Muscle of leg (tissue), 11 donors: Measurements from ENCODE around the gene SPATS2. TPM values are rescaled to one million over a fixed set of nuclear protein-coding genes. Genes with fewer than 3 reads are reported as not detected.

Experiments used
- DNase-seq: peaks from one replicate; pipeline ENCODE4 v3.0.0; 2013
- H3K27ac ChIP-seq: one replicate; pipeline ENCODE4 v1.5.1; 2013; ENCODE audit warnings: mild to moderate bottlenecking, low read length, control low read depth
- H3K27me3 ChIP-seq: one replicate; pipeline ENCODE4 v1.6.1; 2013; ENCODE audit warnings: low read length; ENCODE audit not compliant: control insufficient read depth, insufficient read depth
- H3K36me3 ChIP-seq: one replicate; pipeline ENCODE4 v1.6.1; 2013; ENCODE audit warnings: low read length; ENCODE audit not compliant: control insufficient read depth, insufficient read depth
- H3K4me1 ChIP-seq: one replicate; pipeline ENCODE4 v1.6.1; 2013; ENCODE audit warnings: low read length; ENCODE audit not compliant: control insufficient read depth, insufficient read depth
- H3K4me3 ChIP-seq: one replicate; pipeline ENCODE4 v1.5.1; 2013; ENCODE audit warnings: low read length, control low read depth
- H3K9me3 ChIP-seq: replicated peaks from 2 replicates; pipeline ENCODE4 v1.6.1; 2013; ENCODE audit warnings: low read depth, low read length; ENCODE audit not compliant: control insufficient read depth
- WGBS: methylation state at CpG from one replicate; pipeline ENCODE4 v1.1.5; 2013; ENCODE audit warnings: missing lambda C conversion rate; ENCODE audit not compliant: insufficient coverage; 5-methylcytosine and 5-hydroxymethylcytosine counted together
- polyA plus RNA-seq, 8 donors: library from polyadenylated mRNA; unstranded; fragments of 120-200 nt; gene quantifications; one replicate each; pipeline versions ENCODE4 v1.2.1 to v1.2.3, GENCODE V29; 2013; ENCODE audit warnings: inconsistent platforms in 1 of 8, low replicate concordance in 1 of 8; ENCODE audit not compliant: insufficient read length in 8 of 8, insufficient read depth in 1 of 8
- total RNA-seq: library from RNA; stranded (reverse); fragments of 120-200 nt; gene quantifications from one replicate; pipeline ENCODE4 v1.2.4, GENCODE V29; 2013

Gene SPATS2
- total and polyA plus RNA-seq, 9 donors = 18.8 to 42.1 (median 29.2) TPM

GRCh38 chr12:49537752-49538509 is 170.7 kb downstream of the SPATS2 start:
- Histone ChIP-seq H3K27me3 (peaks cover 79% of the 10 kb centered on the region), H3K9me3 (no peaks in the 10 kb centered on the region), H3K27ac (no peak overlapping the region), H3K36me3 (no peaks in the 10 kb centered on the region), H3K4me3 (peak overlapping the region; percentile 34), H3K4me1 (peaks cover 15% of the 10 kb centered on the region)
- under 1% methylated on average over 54 of the region's 61 CpGs for WGBS
- no peak for DNase-seq

DNA sequence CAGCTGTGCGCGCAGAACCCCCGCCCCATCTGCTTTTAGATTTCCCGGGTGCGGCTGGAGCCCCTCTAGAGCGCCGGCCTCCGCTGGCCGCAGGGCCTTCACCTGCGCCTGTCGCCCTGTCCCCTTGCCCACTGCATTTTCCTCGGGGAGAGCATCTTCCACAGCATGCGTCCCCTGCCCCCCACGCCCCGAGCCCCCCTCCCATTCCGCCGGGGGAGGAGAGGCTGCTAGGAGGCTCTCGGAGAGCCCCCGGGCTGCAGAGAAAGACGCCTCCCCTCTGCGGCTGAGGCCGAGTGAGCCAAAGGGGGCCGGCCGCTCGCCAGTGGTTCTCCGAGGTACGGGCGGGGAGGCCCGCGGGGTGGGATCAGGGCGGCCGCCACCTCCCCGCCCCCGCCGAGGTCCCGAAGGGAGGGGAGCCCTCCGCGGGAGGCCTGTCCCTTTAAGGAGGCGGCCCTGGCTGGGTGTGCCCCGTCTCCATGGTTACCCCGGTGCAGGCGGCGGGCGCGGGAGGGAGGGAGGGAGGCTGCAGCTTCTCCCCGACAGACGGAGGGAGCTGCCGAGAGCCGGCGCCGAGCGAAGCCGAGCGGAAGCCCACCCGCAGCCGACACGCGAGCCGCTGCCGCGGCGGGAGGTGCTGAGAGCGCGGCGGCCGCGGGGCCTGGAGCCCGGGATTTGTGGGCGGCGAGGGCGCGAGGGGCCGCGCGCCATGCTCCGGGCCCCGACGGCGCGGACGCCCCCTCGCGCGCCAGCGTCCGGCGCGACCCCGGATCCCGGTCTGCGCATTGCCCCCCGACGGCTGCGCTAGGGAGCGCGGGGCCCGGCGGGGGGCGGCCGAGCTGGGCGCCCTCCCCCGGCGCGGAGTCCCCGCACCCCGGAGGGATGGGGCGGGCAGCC is 171.5 kb downstream of the SPATS2 start, which contains the start of gene KCNH3:
KCNH3 (plus strand) TSS at position 521 of the 894 bp plus-strand sequence. CDS start 387 bp downstream, outside the sequence.
- under 1% methylated on average over 96 of the region's 107 CpGs for WGBS

DNA sequence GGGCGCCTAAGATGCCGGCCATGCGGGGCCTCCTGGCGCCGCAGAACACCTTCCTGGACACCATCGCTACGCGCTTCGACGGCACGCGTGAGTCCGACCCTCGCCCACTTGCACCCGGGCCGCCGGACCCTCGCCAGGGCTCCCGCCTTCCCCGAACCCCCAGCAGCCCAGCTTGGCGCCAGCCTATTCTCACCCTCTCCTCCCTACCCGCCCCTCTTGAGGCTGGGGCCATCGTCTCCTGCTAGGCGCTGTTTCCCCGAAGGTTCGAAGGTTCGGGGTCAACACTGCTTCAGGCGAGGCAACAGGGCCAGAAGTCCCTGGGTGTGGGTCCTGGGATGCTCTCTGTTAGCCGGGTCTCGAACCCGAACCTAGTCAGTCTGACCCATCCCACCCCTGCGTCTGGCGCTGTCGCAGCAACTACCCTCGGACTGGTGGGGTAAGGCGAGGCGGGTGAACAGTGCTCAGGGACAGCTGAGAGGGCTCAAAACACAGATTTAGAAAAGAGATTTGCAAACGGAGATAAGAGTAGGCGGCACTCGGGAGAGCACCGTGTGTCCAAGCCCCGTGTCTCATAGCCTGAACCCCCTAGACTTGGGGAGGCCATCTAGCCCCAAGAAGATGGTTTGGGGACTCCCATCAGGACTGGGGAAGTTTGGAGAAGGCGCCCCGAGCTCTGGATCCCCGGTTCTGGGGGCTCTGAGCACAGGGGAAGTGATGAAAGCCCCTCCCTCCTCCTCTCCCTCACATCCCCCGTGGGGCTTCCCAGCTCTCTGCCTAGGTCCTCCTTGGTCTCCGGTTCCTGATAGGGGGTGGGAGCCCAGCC is 172.4 kb downstream of the SPATS2 start:
- Histone ChIP-seq H3K36me3 (no peaks in the 10 kb centered on the region), H3K4me1 (peaks cover 15% of the 10 kb centered on the region), H3K9me3 (no peaks in the 10 kb centered on the region), H3K27ac (no peak overlapping the region), H3K27me3 (peaks cover 93% of the 10 kb centered on the region), H3K4me3 (no peak overlapping the region)
- 8% methylated on average over 36 of the region's 47 CpGs for WGBS
- DNase-seq = no peak

More for the DNA sequence above, 171.5 kb downstream of the SPATS2 start, which contains the start of gene KCNH3:
- H3K36me3 ChIP-seq = no peaks in the 10 kb centered on the region
- H3K9me3 ChIP-seq = no peaks in the 10 kb centered on the region
- no peak within 1 kb of the TSS for H3K27ac ChIP-seq
- peaks cover 15% of the 10 kb centered on the region for H3K4me1 ChIP-seq
- H3K27me3 ChIP-seq = peaks cover 87% of the 10 kb centered on the region
- DNase-seq = peak; percentile 83
- H3K4me3 ChIP-seq = peak within 1 kb of the TSS; percentile 34

DNA sequence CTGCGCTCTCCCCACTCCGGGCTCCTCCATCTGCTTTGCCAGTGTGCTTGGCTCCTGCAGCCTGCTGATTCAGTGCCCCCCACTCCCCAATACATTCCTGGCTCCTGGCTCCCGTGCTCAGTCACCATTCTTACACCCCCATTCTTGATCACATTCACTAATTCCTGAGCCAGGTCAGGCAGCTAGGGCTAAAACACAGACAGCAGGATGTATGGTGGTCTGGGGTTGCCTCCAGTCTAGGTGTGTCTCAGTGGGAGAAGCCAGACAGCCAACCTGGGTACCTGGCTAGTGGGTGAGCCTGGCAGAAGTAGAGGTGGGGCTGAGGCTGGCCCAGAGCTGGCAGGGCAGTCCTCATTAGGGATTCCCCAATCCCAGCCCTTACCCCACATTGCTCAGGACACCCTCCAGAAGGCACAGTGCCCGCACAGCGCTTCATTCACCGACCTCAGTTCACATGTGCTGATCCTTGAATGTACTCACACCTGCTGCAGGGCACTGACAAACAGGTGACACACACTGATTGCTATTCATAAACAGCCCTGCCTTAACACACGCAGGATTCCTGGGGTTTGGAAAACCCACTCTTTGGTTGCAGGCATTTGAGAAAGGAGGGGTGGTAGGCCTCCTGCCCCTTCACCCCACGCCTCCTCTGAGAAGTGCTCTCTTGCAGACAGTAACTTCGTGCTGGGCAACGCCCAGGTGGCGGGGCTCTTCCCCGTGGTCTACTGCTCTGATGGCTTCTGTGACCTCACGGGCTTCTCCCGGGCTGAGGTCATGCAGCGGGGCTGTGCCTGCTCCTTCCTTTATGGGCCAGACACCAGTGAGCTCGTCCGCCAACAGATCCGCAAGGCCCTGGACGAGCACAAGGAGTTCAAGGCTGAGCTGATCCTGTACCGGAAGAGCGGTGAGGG is 173.2 kb downstream of the SPATS2 start:
- WGBS = 51% methylated on average over 18 of the region's 21 CpGs
- Histone ChIP-seq H3K9me3 (no peaks in the 10 kb centered on the region), H3K4me3 (no peak overlapping the region), H3K4me1 (peaks cover 12% of the 10 kb centered on the region), H3K27me3 (peaks cover 95% of the 10 kb centered on the region), H3K27ac (no peak overlapping the region), H3K36me3 (no peaks in the 10 kb centered on the region)
- no peak for DNase-seq

DNA sequence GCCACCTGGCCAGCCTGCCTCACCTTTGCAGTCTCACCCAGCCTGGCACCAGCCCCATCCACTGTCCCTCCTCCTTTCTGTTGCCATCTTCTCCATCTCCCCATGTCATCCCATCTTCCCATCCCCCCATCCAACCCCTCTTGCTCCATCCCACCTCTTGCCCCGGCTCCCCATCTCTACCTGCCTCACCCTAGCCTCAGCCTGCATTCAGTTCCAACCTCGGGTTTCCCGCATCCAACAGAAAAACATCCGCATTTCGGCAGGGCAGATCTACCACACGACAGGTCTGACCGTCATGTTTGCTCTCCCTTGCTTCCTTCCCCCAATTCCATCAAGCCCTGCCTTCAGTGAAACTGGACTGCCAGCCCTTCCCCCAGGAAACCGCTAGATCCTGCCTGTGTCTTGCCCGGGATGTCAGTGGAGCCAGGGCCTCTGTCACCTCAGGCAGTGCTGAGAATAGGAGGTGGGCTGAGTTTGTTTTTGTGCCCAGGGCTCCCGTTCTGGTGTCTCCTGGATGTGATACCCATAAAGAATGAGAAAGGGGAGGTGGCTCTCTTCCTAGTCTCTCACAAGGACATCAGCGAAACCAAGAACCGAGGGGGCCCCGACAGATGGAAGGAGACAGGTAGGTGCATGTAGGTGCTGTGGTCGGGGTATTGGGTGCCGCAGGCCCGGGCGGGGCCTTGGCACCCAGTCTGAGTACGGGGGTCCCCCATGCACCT is 174.0 kb downstream of the SPATS2 start:
- WGBS = 47% methylated on average over 8 of the region's 18 CpGs
- Histone ChIP-seq H3K27me3 (peaks cover 96% of the 10 kb centered on the region), H3K36me3 (no peaks in the 10 kb centered on the region), H3K27ac (no peak overlapping the region), H3K4me3 (no peak overlapping the region), H3K9me3 (no peaks in the 10 kb centered on the region), H3K4me1 (peaks cover 12% of the 10 kb centered on the region)
- no peak for DNase-seq

DNA sequence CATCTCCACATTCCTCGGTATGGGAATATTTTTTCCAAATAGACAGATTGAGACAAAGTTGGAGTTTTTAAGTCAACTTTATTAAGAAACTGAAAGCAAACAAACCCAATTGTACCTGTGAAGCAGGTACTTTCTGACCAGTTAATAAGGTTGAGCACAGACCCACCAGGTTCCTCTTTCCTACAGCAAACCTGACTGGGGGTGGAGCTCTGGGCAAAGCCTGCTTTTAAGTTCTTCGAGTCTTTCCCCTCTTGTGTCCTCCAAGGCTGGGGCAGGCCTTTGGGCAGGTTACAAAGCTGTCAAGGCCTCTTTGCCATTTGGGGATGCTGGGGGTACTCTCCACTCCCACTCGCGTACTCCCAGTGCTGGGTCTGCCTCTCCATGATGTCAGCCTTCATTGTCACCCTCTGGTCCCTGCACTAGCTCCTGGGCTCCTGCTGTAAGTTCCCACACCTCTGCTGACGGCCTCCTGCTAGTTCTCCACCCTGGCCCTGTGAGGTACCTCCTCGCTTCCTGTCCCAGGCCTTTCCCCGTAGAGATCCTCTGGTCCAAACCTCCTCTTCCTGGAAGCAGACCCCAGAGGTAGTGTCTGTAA is 174.7 kb downstream of the SPATS2 start:
- H3K4me1 ChIP-seq = peaks cover 11% of the 10 kb centered on the region
- no peaks in the 10 kb centered on the region for H3K9me3 ChIP-seq
- 72% methylated on average over 4 of the region's 7 CpGs for WGBS
- H3K27me3 ChIP-seq = peaks cover 94% of the 10 kb centered on the region
- no peak for DNase-seq
- H3K27ac ChIP-seq = no peak overlapping the region
- no peak overlapping the region for H3K4me3 ChIP-seq
- H3K36me3 ChIP-seq = no peaks in the 10 kb centered on the region

DNA sequence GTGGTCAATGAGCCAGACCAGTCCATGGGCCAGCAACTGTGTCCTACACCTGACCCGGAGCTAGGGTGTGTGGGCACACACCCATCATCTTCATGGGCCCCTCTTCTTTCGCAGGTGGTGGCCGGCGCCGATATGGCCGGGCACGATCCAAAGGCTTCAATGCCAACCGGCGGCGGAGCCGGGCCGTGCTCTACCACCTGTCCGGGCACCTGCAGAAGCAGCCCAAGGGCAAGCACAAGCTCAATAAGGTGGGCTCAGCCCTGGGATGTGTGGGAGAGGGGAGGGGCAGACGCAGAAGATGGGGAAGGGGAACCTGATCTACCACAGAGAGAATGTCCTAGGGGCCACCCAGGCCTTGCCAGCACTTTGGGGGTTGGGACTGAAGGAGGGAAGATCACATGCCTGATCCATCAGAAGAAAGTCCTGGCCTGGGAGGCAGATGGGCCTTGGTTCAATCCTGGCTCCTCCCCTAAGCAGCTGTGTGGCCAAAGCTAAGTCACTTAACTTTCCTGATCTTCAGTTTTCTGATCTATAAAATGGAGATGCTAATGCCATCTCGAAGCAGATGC is 175.4 kb downstream of the SPATS2 start:
- H3K27ac ChIP-seq = no peak overlapping the region
- peaks cover 6% of the 10 kb centered on the region for H3K4me1 ChIP-seq
- DNase-seq = no peak
- peaks cover 94% of the 10 kb centered on the region for H3K27me3 ChIP-seq
- H3K36me3 ChIP-seq = no peaks in the 10 kb centered on the region
- H3K4me3 ChIP-seq = no peak overlapping the region
- 96% methylated on average over 5 of the region's 15 CpGs for WGBS
- no peaks in the 10 kb centered on the region for H3K9me3 ChIP-seq

- no peaks in the 10 kb centered on the region for H3K9me3 ChIP-seq
- no peak for DNase-seq
- no peak overlapping the region for H3K4me3 ChIP-seq
- H3K27ac ChIP-seq = no peak overlapping the region
- peaks cover 94% of the 10 kb centered on the region for H3K27me3 ChIP-seq
- 44% methylated on average over 19 of the region's 20 CpGs for WGBS
- peaks cover 3% of the 10 kb centered on the region for H3K4me1 ChIP-seq
- H3K36me3 ChIP-seq = no peaks in the 10 kb centered on the region
Observed at GRCh38 chr12:49543221-49543913, 176.1 kb downstream of the SPATS2 start.
